HCT116 (cell line): ENCODE data around the gene ARHGAP23. TPM values are rescaled to one million over a fixed set of nuclear protein-coding genes. Genes with fewer than 3 reads are reported as not detected.

Experiments
- ATAC-seq: fragments of 200-7000 bp; cut with Tn5 transposase; 2 replicates; pipeline ENCODE4 v1.9.1; 2020; ENCODE audit warnings: mild to moderate bottlenecking, moderate library complexity
- BruUV-seq: library from RNA; stranded (reverse); fragments of 400-500 nt; replicated peaks from 2 replicates; lab custom pipeline; 2021; lab: Mats Ljungman, UMichigan
- CTCF ChIA-PET: fragments of 300-600 bp; sonication (Branson Sonifier 250); formaldehyde crosslinking; loops from one replicate; lab custom pipeline; 2021; ENCODE audit warnings: antibody characterized with exemption; lab: Charles Lee
- POLR2A ChIA-PET: fragments of 300-600, 350-600 bp; sonication (Branson Sonifier 250); formaldehyde crosslinking; loops from one replicate; lab custom pipeline; 2021; ENCODE audit warnings: antibody characterized with exemption; lab: Charles Lee
- RAD21 ChIA-PET, 2 experiments: fragments of 300-600 bp; sonication (Branson Sonifier 250); formaldehyde crosslinking; loops; one replicate each; lab custom pipeline; 2023; ENCODE audit warnings: low total read pairs in 2 of 2; ENCODE audit not compliant: uncharacterized antibody in 2 of 2, unreplicated experiment in 2 of 2, low non-redundant PET in 1 of 2; lab: Charles Lee
- DNase-seq: peaks from one replicate; pipeline ENCODE4 v3.0.0-alpha.2; 2010; ENCODE audit warnings: low read depth, low spot score
- H2AFZ ChIP-seq: fragments of 200-600 bp; shearing (Covaris generic), sonication (generic); 2 replicates; pipeline ENCODE4 v1.6.1; 2017; ENCODE audit warnings: low read depth, mixed run types, mixed read lengths, antibody characterized with exemption, low read length; ENCODE audit not compliant: poor library complexity, severe bottlenecking
- H3K27ac ChIP-seq: 2 replicates; pipeline ENCODE4 v1.5.1; 2012; ENCODE audit warnings: low read depth, low read length
- H3K27me3 ChIP-seq: fragments of 200-600 bp; sonication (generic); 2 replicates; pipeline ENCODE4 v1.6.1; 2016; ENCODE audit warnings: mixed run types, low read length, mixed read lengths; ENCODE audit not compliant: insufficient read depth
- H3K36me3 ChIP-seq, 2 experiments: fragments of 200-500 bp in 1 of 2; fragments of 200-600 bp in 1 of 2; sonication (Bioruptor generic) in 1 of 2; sonication (generic) in 1 of 2; 2 replicates each; pipeline versions ENCODE4 v1.5.1 to v1.6.1; 2014 to 2016; ENCODE audit warnings: low read length in 2 of 2, inconsistent platforms in 1 of 2, mixed read lengths in 1 of 2, mixed run types in 1 of 2; ENCODE audit not compliant: insufficient read depth in 2 of 2, control insufficient read depth in 1 of 2
- H3K4me1 ChIP-seq, 2 experiments: fragments of 200-600 bp in 1 of 2; sonication (generic) in 1 of 2; 2 replicates each; pipeline versions ENCODE4 v1.5.1 to v1.6.1; 2012 to 2017; ENCODE audit warnings: low read length in 2 of 2, inconsistent platforms in 1 of 2, mild to moderate bottlenecking in 1 of 2, mixed read lengths in 1 of 2, mixed run types in 1 of 2, moderate library complexity in 1 of 2; ENCODE audit not compliant: insufficient read depth in 2 of 2, control insufficient read depth in 1 of 2
- H3K4me2 ChIP-seq: fragments of 200-600 bp; sonication (generic); 2 replicates; pipeline ENCODE4 v1.6.1; 2017; ENCODE audit warnings: mixed run types, low read length, mixed read lengths
- H3K4me3 ChIP-seq, 2 experiments: fragments of 200-600 bp in 1 of 2; sonication (generic) in 1 of 2; replicated peaks in 1 of 2; 2 replicates each; pipeline ENCODE4 v1.5.1; 2011 to 2016; ENCODE audit warnings: low read length in 2 of 2, control low read depth in 1 of 2, low read depth in 1 of 2, mild to moderate bottlenecking in 1 of 2, mixed read lengths in 1 of 2, mixed run types in 1 of 2
- H3K79me2 ChIP-seq: fragments of 200-600 bp; sonication (generic); 2 replicates; pipeline ENCODE4 v1.6.1; 2017; ENCODE audit warnings: mild to moderate bottlenecking, mixed run types, low read length, moderate library complexity, mixed read lengths; ENCODE audit not compliant: insufficient read depth
- H3K9ac ChIP-seq: fragments of 200-600 bp; sonication (generic); 2 replicates; pipeline ENCODE4 v1.6.1; 2016; ENCODE audit warnings: low read length, mixed read lengths
- H3K9me2 ChIP-seq: fragments of 200-600 bp; sonication (generic), shearing (Covaris generic); 2 replicates; pipeline ENCODE4 v1.6.1; 2017; ENCODE audit warnings: mixed run types, mild to moderate bottlenecking, moderate library complexity; ENCODE audit not compliant: insufficient read depth
- H3K9me3 ChIP-seq, 2 experiments: fragments of 200-500 bp in 1 of 2; fragments of 200-600 bp in 1 of 2; sonication (Bioruptor generic) in 1 of 2; sonication (generic) in 1 of 2; 2 replicates each; pipeline ENCODE4 v1.6.1; 2014 to 2017; ENCODE audit warnings: low read length in 2 of 2, mixed read lengths in 2 of 2, inconsistent platforms in 1 of 2, low read depth in 1 of 2, mild to moderate bottlenecking in 1 of 2, mixed run types in 1 of 2, moderate library complexity in 1 of 2; ENCODE audit not compliant: control insufficient read depth in 1 of 2, insufficient read depth in 1 of 2
- H4K20me1 ChIP-seq: fragments of 200-600 bp; sonication (generic), shearing (Covaris generic); 2 replicates; pipeline ENCODE4 v1.6.1; 2017; ENCODE audit warnings: mixed run types, mild to moderate bottlenecking, moderate library complexity; ENCODE audit not compliant: insufficient read depth
- CEBPB ChIP-seq: IDR thresholded peaks from 2 replicates; pipeline ENCODE4 v1.6.1; 2012; ENCODE audit warnings: low read depth
- CTCF ChIP-seq, 3 experiments: fragments of 200-600 bp in 1 of 3; sonication (generic) in 1 of 3; IDR thresholded peaks in 2 of 3; conservative IDR thresholded peaks in 1 of 3; 2 replicates each; pipeline ENCODE4 v1.5.1; 2012 to 2017; ENCODE audit warnings: low read depth in 2 of 3, low read length in 2 of 3, antibody characterized with exemption in 1 of 3, borderline replicate concordance in 1 of 3, control low read depth in 1 of 3, mild to moderate bottlenecking in 1 of 3, mixed read lengths in 1 of 3, mixed run types in 1 of 3, moderate library complexity in 1 of 3; ENCODE audit not compliant: insufficient read depth in 1 of 3
- EGR1 ChIP-seq: IDR thresholded peaks from 2 replicates; pipeline ENCODE4 v1.6.1; 2012; ENCODE audit warnings: low read depth
- ELF1 ChIP-seq: IDR thresholded peaks from 2 replicates; pipeline ENCODE4 v1.6.1; 2012; ENCODE audit warnings: low read depth, borderline replicate concordance
- EZH2phosphoT487 ChIP-seq: fragments of 200-600 bp; IDR thresholded peaks from 2 replicates; pipeline ENCODE4 v1.6.1; 2018; ENCODE audit warnings: antibody characterized with exemption, borderline replicate concordance
- JUND ChIP-seq: IDR thresholded peaks from 2 replicates; pipeline ENCODE4 v1.6.1; 2012
- MAX ChIP-seq: IDR thresholded peaks from 2 replicates; pipeline ENCODE4 v1.6.1; 2012
- POLR2A ChIP-seq: IDR thresholded peaks from 2 replicates; pipeline ENCODE4 v1.7.0; 2011; ENCODE audit warnings: borderline replicate concordance; ENCODE audit not compliant: insufficient read depth, insufficient read length; ENCODE audit errors: extremely low read depth
- POLR2AphosphoS5 ChIP-seq: IDR thresholded peaks from 2 replicates; pipeline ENCODE4 v1.6.1; 2011; ENCODE audit warnings: mild to moderate bottlenecking, low read depth, low read length, moderate library complexity
- RAD21 ChIP-seq: IDR thresholded peaks from 2 replicates; pipeline ENCODE4 v1.6.1; 2012; ENCODE audit warnings: low read depth, mild to moderate bottlenecking
- REST ChIP-seq: IDR thresholded peaks from 2 replicates; pipeline ENCODE4 v1.6.1; 2012; ENCODE audit warnings: low read depth
- SIN3A ChIP-seq: IDR thresholded peaks from 2 replicates; pipeline ENCODE4 v1.6.1; 2012; ENCODE audit warnings: low read depth
- SP1 ChIP-seq: IDR thresholded peaks from 2 replicates; pipeline ENCODE4 v1.6.1; 2012; ENCODE audit warnings: low read depth
- YY1 ChIP-seq: IDR thresholded peaks from 2 replicates; pipeline ENCODE4 v1.6.1; 2011; ENCODE audit warnings: low read length, low read depth, moderate library complexity, mild to moderate bottlenecking; ENCODE audit not compliant: insufficient replicate concordance; ENCODE audit errors: extremely low read depth
- ZNF274 ChIP-seq: fragments of 200-500 bp; sonication (Bioruptor generic); IDR thresholded peaks from 2 replicates; pipeline ENCODE4 v1.6.1; 2014; ENCODE audit warnings: mild to moderate bottlenecking, low read depth, low read length, inconsistent platforms
- intact Hi-C: fragments of 100-400 bp; cut with micrococcal nuclease; formaldehyde crosslinking; loops from 2 replicates; pipeline ENCODE4 v1.10.0; 2022
- total RNA-seq: library from RNA; stranded (reverse); gene quantifications from one replicate; pipeline ENCODE4 v1.2.1, GENCODE V29; 2021; ENCODE audit not compliant: unreplicated experiment

The ARHGAP23 gene
- total RNA-seq, 1 experiment from 2014 or later: 41.0 TPM

- H4K20me1 ChIP-seq: no peaks in the 10 kb centered on the region
- H3K27me3 ChIP-seq: no peaks in the 10 kb centered on the region
- peaks cover 7% of the 10 kb centered on the region; the same call in 1 of the 2 replicates for H3K79me2 ChIP-seq
- intact Hi-C loops: no loop called here
- peak overlapping the region; percentile 20 for H3K27ac ChIP-seq
- H3K9me3 ChIP-seq: no peaks in the 10 kb centered on the region
- peaks cover 65 to 77% of the 10 kb centered on the region in 2 experiments for H3K4me1 ChIP-seq
- ATAC-seq (no peak), DNase-seq (no peak)
- no peaks in the 10 kb centered on the region for H3K36me3 ChIP-seq
- ChIA-PET CTCF (interaction anchor here (0.7 kb wide), 1 partner anchor 212 kb away, joined by 3 read pairs; no protein-coding TSS in a partner anchor), POLR2A (no interaction called here), RAD21 (no interaction called here)
- BruUV-seq: no TSS peak
- TF ChIP-seq MAX (no peak), SP1 (no peak), POLR2A (no peak), CEBPB (no peak), REST (no peak), RAD21 (no peak), YY1 (no peak), JUND (no peak), EGR1 (no peak), ZNF274 (no peak), EZH2phosphoT487 (no peak), POLR2AphosphoS5 (no peak), ELF1 (no peak), SIN3A (no peak), CTCF (IDR thresholded peaks at IDR 0.05 in 2 of 3, conservative IDR thresholded peaks at IDR 0.05 in 1 of 3; ENCODE audit: borderline replicate concordance in 1 of 3, insufficient read depth in 1 of 3, low read depth in 2 of 3, low read length in 2 of 3) (no peak)
- peak overlapping the region in 1 of 2 experiments; percentile 17; a peak in 2 of 4 replicates for H3K4me3 ChIP-seq
- peak overlapping the region; percentile 91 for H3K4me2 ChIP-seq
- peak overlapping the region; percentile 46 for H3K9ac ChIP-seq
- no peaks in the 10 kb centered on the region for H3K9me2 ChIP-seq
- no peak overlapping the region for H2AFZ ChIP-seq
Measured at GRCh38 chr17:38450557-38451029, 22.3 kb downstream of the ARHGAP23 start.
